PFSK-1 (cell line): ENCODE results near the gene YJU2.

Experiments
- POLR2AphosphoS5 ChIP-seq: IDR thresholded peaks from 2 replicates; pipeline ENCODE4 v1.6.1; 2012; ENCODE audit warnings: low read depth, mild to moderate bottlenecking, control low read depth, low read length, moderate library complexity
- REST ChIP-seq, 2 experiments: IDR thresholded peaks; 2 replicates each; pipeline versions ENCODE4 v1.6.1 to v1.8.0; 2011 to 2012; ENCODE audit warnings: low read depth in 2 of 2, low read length in 2 of 2, control low read depth in 1 of 2, inconsistent platforms in 1 of 2, mild to moderate bottlenecking in 1 of 2, moderate library complexity in 1 of 2; ENCODE audit not compliant: insufficient read depth in 1 of 2
- SIN3A ChIP-seq: IDR thresholded peaks from 2 replicates; pipeline ENCODE4 v1.6.1; 2012; ENCODE audit warnings: mild to moderate bottlenecking, low read length, moderate library complexity, borderline replicate concordance; ENCODE audit not compliant: insufficient read depth

- TF ChIP-seq REST (IDR thresholded peaks at IDR 0.05; ENCODE audit: insufficient read depth in 1 of 2, low read depth in 2 of 2, low read length in 2 of 2): no peak
- TF ChIP-seq POLR2AphosphoS5: no peak
- no peak for TF ChIP-seq SIN3A
These were observed 54.8 kb downstream of the YJU2 start for GRCh38 chr19:4301590-4302242.
